ENCODE results near the gene MANEAL. TPM values are rescaled to one million over a fixed set of nuclear protein-coding genes. Genes with fewer than 3 reads are reported as not detected.

MANEAL gene
- total RNA-seq, 1 experiment from 2014 or later = 3.7 TPM

DNA sequence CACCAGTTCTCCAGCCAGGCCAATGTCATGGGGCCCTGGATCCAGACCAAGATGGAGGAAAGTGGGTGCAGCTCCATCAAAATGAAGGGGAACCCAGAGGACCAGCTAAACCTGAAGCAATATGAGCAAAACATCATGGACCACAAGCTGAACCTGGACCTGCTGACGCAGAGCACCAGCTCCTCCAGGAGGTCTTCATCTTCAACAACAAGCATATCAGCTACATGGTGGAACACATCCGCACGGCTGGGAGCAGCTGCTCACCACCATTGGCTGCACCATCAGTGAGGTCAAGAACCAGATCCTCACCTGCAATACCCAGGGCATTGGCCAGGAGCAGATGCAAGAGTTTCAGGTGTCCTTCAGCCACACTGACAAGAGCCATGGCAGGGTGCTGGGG, 15.0 kb upstream of the MANEAL start:
- no peak for DNase-seq (ENCODE audit: extremely low read depth, low read depth)

GRCh38 chr1:37782491-37782890, 11.2 kb upstream of the MANEAL start:
- DNase-seq (ENCODE audit: extremely low read depth, low read depth) = no peak

GRCh38 chr1:37792943-37793686, 532 bp upstream of the MANEAL start:
- DNase-seq (ENCODE audit: extremely low read depth, low read depth) = no peak

- DNase-seq (ENCODE audit: extremely low read depth, low read depth) = no peak
Observed at GRCh38 chr1:37794372-37795339, 1.0 kb downstream of the MANEAL start.

DNA sequence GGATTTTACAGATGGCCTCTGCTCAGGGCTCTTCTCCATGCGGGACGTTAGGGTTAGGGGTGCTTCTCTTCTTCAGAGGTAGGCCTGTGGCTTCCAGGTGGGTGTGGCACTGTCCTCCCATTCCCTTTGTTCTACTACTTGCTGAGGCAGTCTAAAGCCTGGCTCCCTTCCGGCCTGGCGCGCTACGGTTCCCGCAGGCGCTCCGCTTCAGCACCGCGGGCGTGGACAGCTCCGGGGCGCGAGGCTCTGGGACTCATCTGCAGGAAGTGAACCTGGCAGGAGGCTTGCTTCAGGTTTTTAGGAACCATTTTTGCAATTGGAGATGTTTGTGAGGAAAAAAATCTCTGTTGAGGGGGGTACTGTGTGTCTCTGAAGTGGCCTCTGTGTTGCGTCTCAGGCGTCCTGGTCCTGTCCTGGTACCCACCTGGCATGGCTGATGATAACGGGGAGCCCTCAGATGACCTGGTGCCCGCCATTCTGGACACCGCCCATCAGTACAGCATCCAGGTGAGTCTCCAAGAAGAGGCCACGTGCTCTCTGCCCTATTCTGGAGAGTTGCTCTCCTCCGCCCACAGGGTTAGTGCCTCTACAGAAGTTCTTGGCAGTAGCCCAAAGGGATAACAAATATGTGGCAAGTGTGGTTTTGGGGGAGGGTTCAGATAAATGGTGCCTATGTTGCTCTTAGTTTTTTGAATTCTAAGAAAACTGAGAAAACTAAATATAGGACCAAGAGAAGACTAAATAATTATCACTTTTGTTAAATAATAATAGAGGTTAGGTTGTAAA, 1.9 kb downstream of the MANEAL start:
- no peak for DNase-seq (ENCODE audit: extremely low read depth, low read depth)

DNA sequence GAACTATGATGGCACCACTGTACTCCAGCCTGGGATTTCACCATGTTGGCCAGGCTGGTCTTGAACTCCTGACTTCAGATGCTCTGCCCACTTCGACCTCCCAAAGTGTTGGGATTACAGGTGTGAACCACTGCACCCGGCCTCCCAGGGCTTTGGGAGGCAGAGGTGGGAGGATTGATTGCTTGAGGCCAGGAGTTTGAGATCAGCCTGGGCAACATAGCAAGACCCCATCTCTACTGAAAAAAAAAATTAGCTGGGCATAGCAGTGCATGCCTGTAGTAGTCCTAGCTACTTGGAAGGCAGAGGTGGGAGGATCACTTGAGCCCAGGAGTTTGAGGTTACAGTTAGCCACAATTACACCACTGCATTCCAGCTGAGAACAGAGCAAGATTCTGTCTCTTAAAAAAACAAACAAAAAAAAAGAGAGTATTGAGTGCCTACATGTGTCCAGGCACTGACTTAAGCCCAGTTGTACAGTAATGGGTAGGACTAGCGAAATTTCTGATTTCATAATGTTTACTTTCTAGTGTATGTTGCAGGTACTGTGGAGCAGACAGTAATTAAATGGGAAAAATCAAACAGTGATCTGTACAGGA, 4.2 kb downstream of the MANEAL start:
- no peak for DNase-seq (ENCODE audit: extremely low read depth, low read depth)

DNA sequence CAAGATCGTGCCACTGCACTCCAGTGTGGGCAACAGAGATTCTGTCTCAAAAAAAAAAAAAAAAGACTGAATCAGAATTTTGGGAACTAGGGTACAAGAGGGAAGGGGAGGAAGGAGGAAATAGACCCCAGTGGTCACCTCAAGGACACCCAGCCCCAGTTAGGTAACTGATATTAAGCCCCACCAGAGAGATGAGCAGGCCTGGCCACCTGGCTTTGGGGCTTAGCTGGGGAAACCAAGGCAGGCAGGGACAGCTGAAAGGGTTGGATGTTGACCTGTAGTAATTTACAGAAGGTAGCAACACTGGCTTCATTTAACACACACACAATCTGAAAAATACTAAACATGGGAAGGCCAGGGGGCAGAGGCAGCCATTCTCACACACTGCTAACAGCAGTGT, 8.8 kb downstream of the MANEAL start:
- DNase-seq (ENCODE audit: extremely low read depth, low read depth) = no peak

DNA sequence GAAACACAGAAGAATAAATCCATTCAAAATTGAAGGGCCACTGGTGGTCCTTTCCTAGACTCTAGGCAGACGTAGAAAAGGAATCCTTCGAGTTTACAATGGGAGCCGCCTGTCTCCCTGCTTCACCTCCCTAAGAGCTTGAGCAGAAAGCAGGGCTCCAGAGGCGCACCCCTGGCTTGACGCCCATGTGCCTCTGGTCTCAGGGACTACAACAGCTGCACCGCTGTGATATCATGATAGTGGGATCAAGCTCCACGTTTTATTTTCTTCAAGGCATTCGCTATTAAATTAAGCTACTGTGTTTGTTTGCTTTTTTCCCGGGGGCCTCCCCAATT, 13.5 kb downstream of the MANEAL start:
- no peak for DNase-seq (ENCODE audit: extremely low read depth, low read depth)

GRCh38 chr1:37807555-37808368, 14.1 kb downstream of the MANEAL start, which contains the start of the genes C1orf122 and YRDC:
TSS of gene C1orf122 (plus strand) at chr1:37807790. CDS start at chr1:37808405, 615 bp downstream.
TSS of gene YRDC (minus strand) at chr1:37808208. CDS start at chr1:37808180, 28 bp downstream.
- DNase-seq (ENCODE audit: extremely low read depth, low read depth) = peak; percentile 83

- DNase-seq (ENCODE audit: extremely low read depth, low read depth) = peak; percentile 56
Observed at GRCh38 chr1:37808369-37809319, 15.0 kb downstream of the MANEAL start.

- DNase-seq (ENCODE audit: extremely low read depth, low read depth) = no peak
Observed at GRCh38 chr1:37809942-37810341, 16.3 kb downstream of the MANEAL start.

DNA sequence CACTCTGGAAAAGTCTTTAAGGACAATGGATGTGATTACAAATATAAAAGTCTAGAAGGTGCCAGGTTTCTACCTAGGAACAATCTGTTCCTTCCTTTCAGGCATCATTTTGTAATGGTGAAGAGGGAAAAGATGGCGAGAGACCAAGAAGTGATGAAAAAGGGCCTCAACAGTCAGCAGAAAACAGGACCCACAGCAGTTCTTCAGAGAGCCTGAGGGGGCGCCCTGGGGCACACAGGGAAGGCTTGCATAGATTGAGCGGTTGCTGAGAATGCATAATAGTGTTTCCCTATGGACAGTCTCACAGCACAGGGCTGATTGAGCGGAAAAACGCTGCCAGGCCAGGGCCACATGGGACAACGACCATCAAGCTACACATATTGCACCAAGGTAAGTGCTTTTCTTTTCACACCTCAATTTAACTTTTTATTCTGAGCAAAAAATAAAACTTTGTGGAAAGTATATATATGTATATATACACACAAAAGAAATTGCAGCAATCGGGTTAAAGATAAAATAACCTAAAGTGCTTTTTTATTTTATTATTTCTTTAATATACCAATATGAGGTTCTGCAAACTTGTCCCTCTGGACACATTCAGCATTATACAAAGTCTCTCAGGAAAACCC, 17.5 kb downstream of the MANEAL start:
- DNase-seq (ENCODE audit: extremely low read depth, low read depth) = peak; percentile 75

GRCh38 chr1:37813529-37814145, 20.0 kb downstream of the MANEAL start:
- no peak for DNase-seq (ENCODE audit: extremely low read depth, low read depth)

- no peak for DNase-seq (ENCODE audit: extremely low read depth, low read depth)
Observed at GRCh38 chr1:37814252-37814651, 20.6 kb downstream of the MANEAL start.

- no peak for DNase-seq (ENCODE audit: extremely low read depth, low read depth)
Observed at GRCh38 chr1:37817481-37817880, 23.8 kb downstream of the MANEAL start.

GRCh38 chr1:37821481-37821880, 27.8 kb downstream of the MANEAL start:
- no peak for DNase-seq (ENCODE audit: extremely low read depth, low read depth)

Measured in NCI-H460 (cell line).